Kidney epithelial cell (primary cell): Measurements from ENCODE around the gene SPOCK3. TPM values are rescaled to one million over a fixed set of nuclear protein-coding genes. Genes with fewer than 3 reads are reported as not detected.

Experiments
- DNase-seq: peaks from one replicate; pipeline ENCODE4 v3.0.0-alpha.2; 2010; ENCODE audit warnings: low read depth
- H3K27me3 ChIP-seq: 2 replicates; pipeline ENCODE4 v1.6.0; 2011; ENCODE audit warnings: low read length; ENCODE audit not compliant: control insufficient read depth, insufficient read depth
- H3K36me3 ChIP-seq: 2 replicates; pipeline ENCODE4 v1.5.1; 2011; ENCODE audit warnings: low read length; ENCODE audit not compliant: control insufficient read depth, insufficient read depth
- H3K4me3 ChIP-seq: 2 replicates; pipeline ENCODE4 v1.5.1; 2011; ENCODE audit warnings: low read depth, mild to moderate bottlenecking, control low read depth, low read length
- total RNA-seq: library from RNA; depleted of rRNA; stranded (reverse); fragments of >200 nt; gene quantifications from 2 replicates; pipeline ENCODE4 v1.2.3, GENCODE V29; 2015
- TF ChIP-seq, protein P1 (sequence below): IDR thresholded peaks from 2 replicates; pipeline ENCODE4 v1.5.1; 2011; ENCODE audit warnings: mild to moderate bottlenecking, moderate library complexity, low read length, control low read depth, inconsistent platforms; ENCODE audit not compliant: insufficient read depth, poor library complexity, severe bottlenecking

Gene SPOCK3
- total RNA-seq, 1 donor from 2014 or later: 1.4 TPM

DNA sequence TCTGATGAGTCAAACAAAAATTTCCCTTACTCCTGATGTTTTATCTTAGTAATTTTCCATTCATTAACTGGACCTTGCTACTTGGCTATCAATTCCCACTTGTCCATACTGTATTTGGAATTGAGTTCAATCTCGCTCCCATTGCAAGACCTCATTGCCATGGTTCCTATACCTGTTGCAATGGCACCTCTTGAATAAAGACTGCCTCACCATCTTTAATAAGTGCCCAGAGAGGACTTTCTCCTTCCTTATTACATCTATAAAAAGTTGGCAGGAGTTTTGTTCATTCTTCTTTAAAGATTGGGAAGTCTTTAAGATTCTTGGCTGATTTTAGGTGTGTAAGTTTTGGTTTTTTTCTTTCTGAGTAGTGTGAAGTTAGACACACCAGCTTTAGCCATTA is 397.4 kb downstream of the SPOCK3 start:
- H3K36me3 ChIP-seq: no peaks in the 10 kb centered on the region
- H3K27me3 ChIP-seq: no peaks in the 10 kb centered on the region
- H3K4me3 ChIP-seq: no peak overlapping the region
- TF ChIP-seq, protein P1, sequence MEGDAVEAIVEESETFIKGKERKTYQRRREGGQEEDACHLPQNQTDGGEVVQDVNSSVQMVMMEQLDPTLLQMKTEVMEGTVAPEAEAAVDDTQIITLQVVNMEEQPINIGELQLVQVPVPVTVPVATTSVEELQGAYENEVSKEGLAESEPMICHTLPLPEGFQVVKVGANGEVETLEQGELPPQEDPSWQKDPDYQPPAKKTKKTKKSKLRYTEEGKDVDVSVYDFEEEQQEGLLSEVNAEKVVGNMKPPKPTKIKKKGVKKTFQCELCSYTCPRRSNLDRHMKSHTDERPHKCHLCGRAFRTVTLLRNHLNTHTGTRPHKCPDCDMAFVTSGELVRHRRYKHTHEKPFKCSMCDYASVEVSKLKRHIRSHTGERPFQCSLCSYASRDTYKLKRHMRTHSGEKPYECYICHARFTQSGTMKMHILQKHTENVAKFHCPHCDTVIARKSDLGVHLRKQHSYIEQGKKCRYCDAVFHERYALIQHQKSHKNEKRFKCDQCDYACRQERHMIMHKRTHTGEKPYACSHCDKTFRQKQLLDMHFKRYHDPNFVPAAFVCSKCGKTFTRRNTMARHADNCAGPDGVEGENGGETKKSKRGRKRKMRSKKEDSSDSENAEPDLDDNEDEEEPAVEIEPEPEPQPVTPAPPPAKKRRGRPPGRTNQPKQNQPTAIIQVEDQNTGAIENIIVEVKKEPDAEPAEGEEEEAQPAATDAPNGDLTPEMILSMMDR: no peak
- DNase-seq: no peak

DNA sequence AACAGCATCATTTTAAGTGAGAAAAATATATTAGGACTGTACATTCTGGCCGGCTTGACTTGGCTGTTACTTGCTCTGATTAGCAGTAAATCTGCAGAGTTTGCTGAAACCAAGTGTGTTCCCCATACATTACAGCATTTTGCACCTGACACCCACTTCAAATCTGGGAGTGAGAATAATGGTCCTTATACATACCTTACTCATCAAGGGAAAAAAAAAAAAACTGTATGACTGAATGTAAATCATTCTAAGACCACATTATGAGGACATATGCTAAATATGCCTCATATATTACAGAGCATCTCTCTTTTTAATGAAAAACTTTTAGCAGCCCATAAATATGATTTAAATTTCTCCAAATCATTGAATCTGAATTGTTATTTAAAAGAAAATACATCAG is 406.7 kb downstream of the SPOCK3 start:
- H3K36me3 ChIP-seq: no peaks in the 10 kb centered on the region
- H3K27me3 ChIP-seq: no peaks in the 10 kb centered on the region
- no peak overlapping the region for H3K4me3 ChIP-seq
- DNase-seq: no peak
- TF ChIP-seq, protein P1: no peak

DNA sequence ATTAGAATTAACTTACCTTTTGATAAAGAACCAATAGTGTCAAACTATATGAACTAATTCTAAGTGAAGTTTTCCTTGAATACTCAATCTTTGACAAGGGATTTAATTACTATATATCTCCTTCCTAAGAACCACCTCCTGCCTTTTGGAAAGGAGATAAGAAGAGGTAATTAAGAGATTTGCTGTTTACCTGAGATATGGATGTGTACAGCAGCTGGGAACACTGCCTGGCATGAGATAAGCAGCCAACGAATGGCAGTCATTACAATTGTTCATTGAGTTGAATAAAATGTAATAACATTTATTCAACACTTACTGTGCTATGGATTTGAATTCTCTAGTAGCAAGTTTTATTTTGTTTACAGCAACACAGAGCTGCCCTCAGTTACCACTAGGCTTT is 407.1 kb downstream of the SPOCK3 start:
- no peaks in the 10 kb centered on the region for H3K36me3 ChIP-seq
- DNase-seq: no peak
- no peaks in the 10 kb centered on the region for H3K27me3 ChIP-seq
- TF ChIP-seq, protein P1: no peak
- no peak overlapping the region for H3K4me3 ChIP-seq

DNA sequence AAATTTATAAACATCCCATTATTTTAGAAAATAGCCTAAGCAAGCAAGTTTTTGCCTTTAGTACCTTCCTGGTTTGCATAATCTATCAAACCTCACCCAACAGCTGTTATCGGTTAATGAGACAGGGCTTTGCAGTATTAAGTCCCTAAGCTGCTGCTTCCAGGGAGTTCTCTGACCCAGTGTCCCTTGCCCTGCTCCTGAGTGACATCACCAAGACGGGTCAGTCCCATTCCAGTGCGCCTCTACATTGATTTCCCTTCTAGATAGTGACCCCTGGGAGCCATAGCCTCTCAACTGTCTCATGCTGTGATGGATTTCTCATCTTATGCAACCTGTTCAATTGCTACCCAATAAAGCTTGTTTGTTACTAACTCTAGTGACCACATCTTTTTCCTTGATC is 410.4 kb downstream of the SPOCK3 start:
- H3K27me3 ChIP-seq: no peaks in the 10 kb centered on the region
- H3K4me3 ChIP-seq: no peak overlapping the region
- no peaks in the 10 kb centered on the region for H3K36me3 ChIP-seq
- TF ChIP-seq, protein P1: no peak
- no peak for DNase-seq

DNA sequence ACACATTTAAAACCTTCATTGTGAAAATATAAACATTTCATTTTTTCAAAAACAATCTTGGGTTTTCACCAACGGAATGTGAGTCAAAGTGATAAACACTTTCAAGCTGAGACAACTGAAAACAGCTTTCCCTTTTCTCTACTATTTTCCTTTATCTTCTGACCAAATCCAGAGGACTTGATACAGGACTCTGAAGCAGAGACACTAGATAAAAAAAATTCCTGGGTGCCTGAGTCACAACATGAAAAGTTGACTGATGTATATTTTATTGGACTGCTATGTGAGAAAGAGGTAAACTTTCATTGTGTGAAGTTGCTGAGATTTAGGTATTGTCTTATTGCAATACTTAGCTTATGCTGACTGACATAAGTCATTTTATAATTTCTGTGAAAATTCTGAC is 411.2 kb downstream of the SPOCK3 start:
- Histone ChIP-seq H3K36me3 (no peaks in the 10 kb centered on the region), H3K4me3 (no peak overlapping the region), H3K27me3 (no peaks in the 10 kb centered on the region)
- TF ChIP-seq, protein P1: no peak
- no peak for DNase-seq

DNA sequence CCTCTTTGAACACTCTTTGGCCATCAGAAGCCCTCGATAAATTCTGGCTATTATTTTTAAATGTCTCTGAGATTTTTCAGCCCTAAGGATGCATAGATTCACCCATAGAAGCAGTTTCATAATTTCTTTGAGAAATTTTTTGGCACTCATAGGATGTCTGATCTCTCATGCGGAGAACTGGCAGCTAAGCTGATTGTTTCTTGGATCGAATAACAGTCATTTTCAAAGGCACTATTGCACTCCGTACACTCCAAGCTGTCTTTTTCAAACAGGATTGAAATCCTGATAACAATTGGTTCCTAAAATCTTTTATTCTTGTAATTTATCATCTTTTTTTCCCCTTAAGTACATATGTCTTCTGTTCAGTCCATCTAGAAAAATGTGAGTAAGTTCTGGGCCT is 411.9 kb downstream of the SPOCK3 start:
- H3K4me3 ChIP-seq: no peak overlapping the region
- no peaks in the 10 kb centered on the region for H3K27me3 ChIP-seq
- H3K36me3 ChIP-seq: no peaks in the 10 kb centered on the region
- TF ChIP-seq, protein P1: no peak
- no peak for DNase-seq
